H9 (cell line): ENCODE measurements around the gene AMPH. TPM values are rescaled to one million over a fixed set of nuclear protein-coding genes. Genes with fewer than 3 reads are reported as not detected.

Experiments used
- DNase-seq: peaks from one replicate; pipeline ENCODE4 v3.0.0-alpha.2; 2017
- H2AFZ ChIP-seq: one replicate; pipeline ENCODE4 v1.6.1; 2013; ENCODE audit warnings: mild to moderate bottlenecking, low read length, control low read depth, moderate library complexity
- H2AK5ac ChIP-seq: 2 replicates; pipeline ENCODE4 v1.6.1; 2013; ENCODE audit warnings: low read length, control low read depth, mixed read lengths; ENCODE audit not compliant: insufficient read length
- H2BK120ac ChIP-seq: one replicate; pipeline ENCODE4 v1.6.1; 2013; ENCODE audit warnings: low read depth, mild to moderate bottlenecking, low read length, control low read depth, inconsistent platforms; ENCODE audit not compliant: poor library complexity, severe bottlenecking
- H2BK12ac ChIP-seq: 2 replicates; pipeline ENCODE4 v1.6.1; 2013; ENCODE audit warnings: low read length, control low read depth, mixed read lengths, low read depth; ENCODE audit not compliant: insufficient read length
- H2BK15ac ChIP-seq: 2 replicates; pipeline ENCODE4 v1.6.1; 2013; ENCODE audit warnings: low read depth, low read length, control low read depth
- H2BK20ac ChIP-seq: one replicate; pipeline ENCODE4 v1.6.1; 2013; ENCODE audit warnings: low read depth, mild to moderate bottlenecking, low read length, control low read depth, inconsistent platforms; ENCODE audit not compliant: poor library complexity, severe bottlenecking
- H2BK5ac ChIP-seq: 2 replicates; pipeline ENCODE4 v1.6.1; 2013; ENCODE audit warnings: low read length, control low read depth, mixed read lengths; ENCODE audit not compliant: insufficient read length
- H3K14ac ChIP-seq: 2 replicates; pipeline ENCODE4 v1.6.1; 2013; ENCODE audit warnings: low read length, control low read depth; ENCODE audit not compliant: insufficient read depth
- H3K18ac ChIP-seq: 2 replicates; pipeline ENCODE4 v1.6.1; 2013; ENCODE audit warnings: low read depth, mild to moderate bottlenecking, mixed read lengths, low read length, control low read depth; ENCODE audit not compliant: insufficient read length
- H3K23ac ChIP-seq: 2 replicates; pipeline ENCODE4 v1.6.1; 2013; ENCODE audit warnings: low read length, control low read depth, mixed read lengths, low read depth; ENCODE audit not compliant: insufficient read length
- H3K23me2 ChIP-seq: 2 replicates; pipeline ENCODE4 v1.6.1; 2013; ENCODE audit warnings: low read depth, mild to moderate bottlenecking, mixed read lengths, low read length, control low read depth; ENCODE audit not compliant: insufficient read length, poor library complexity, severe bottlenecking
- H3K27ac ChIP-seq: 2 replicates; pipeline ENCODE4 v1.5.1; 2013; ENCODE audit warnings: low read length, control low read depth, mixed read lengths, low read depth; ENCODE audit not compliant: insufficient read length
- H3K27me3 ChIP-seq: 2 replicates; pipeline ENCODE4 v1.6.1; 2013; ENCODE audit warnings: low read length, control low read depth, inconsistent platforms; ENCODE audit not compliant: insufficient read depth
- H3K4ac ChIP-seq: 2 replicates; pipeline ENCODE4 v1.6.1; 2013; ENCODE audit warnings: low read depth, mild to moderate bottlenecking, control low read depth, inconsistent platforms, low read length, moderate library complexity
- H3K4me1 ChIP-seq: 2 replicates; pipeline ENCODE4 v1.6.1; 2013; ENCODE audit warnings: low read length, control low read depth, inconsistent platforms; ENCODE audit not compliant: insufficient read depth
- H3K4me2 ChIP-seq: 2 replicates; pipeline ENCODE4 v1.6.1; 2013; ENCODE audit warnings: low read length, control low read depth, mixed read lengths; ENCODE audit not compliant: insufficient read length, insufficient read depth
- H3K56ac ChIP-seq: 2 replicates; pipeline ENCODE4 v1.6.1; 2013; ENCODE audit warnings: low read depth, mild to moderate bottlenecking, mixed read lengths, low read length, control low read depth; ENCODE audit not compliant: insufficient read length
- H3K79me1 ChIP-seq: 2 replicates; pipeline ENCODE4 v1.6.1; 2013; ENCODE audit warnings: low read depth, mild to moderate bottlenecking, moderate library complexity, low read length, control low read depth, inconsistent platforms; ENCODE audit not compliant: insufficient read depth, poor library complexity, severe bottlenecking
- H3K79me2 ChIP-seq: 2 replicates; pipeline ENCODE4 v1.6.1; 2013; ENCODE audit warnings: low read length, control low read depth, inconsistent platforms; ENCODE audit not compliant: insufficient read depth
- H3K9ac ChIP-seq: 2 replicates; pipeline ENCODE4 v1.6.1; 2013; ENCODE audit warnings: low read length, control low read depth, mixed read lengths; ENCODE audit not compliant: insufficient read length; ENCODE audit errors: extremely low read depth
- H3K9me3 ChIP-seq: one replicate; pipeline ENCODE4 v1.6.1; 2013; ENCODE audit warnings: low read depth, low read length, inconsistent platforms; ENCODE audit not compliant: control insufficient read depth
- H3T11ph ChIP-seq: one replicate; pipeline ENCODE4 v1.6.1; 2013; ENCODE audit warnings: mild to moderate bottlenecking, low read length, control low read depth, inconsistent platforms
- H4K20me1 ChIP-seq: one replicate; pipeline ENCODE4 v1.6.1; 2013; ENCODE audit not compliant: control insufficient read depth, insufficient read length, insufficient read depth
- H4K5ac ChIP-seq: 2 replicates; pipeline ENCODE4 v1.6.1; 2013; ENCODE audit warnings: low read depth, mild to moderate bottlenecking, mixed read lengths, low read length, control low read depth; ENCODE audit not compliant: insufficient read length
- H4K8ac ChIP-seq: replicated peaks from 2 replicates; pipeline ENCODE4 v1.6.1; 2013; ENCODE audit warnings: low read length, control low read depth, mixed read lengths, low read depth; ENCODE audit not compliant: insufficient read length
- H4K91ac ChIP-seq: 2 replicates; pipeline ENCODE4 v1.6.1; 2013; ENCODE audit warnings: low read depth, mild to moderate bottlenecking, moderate library complexity, mixed read lengths, low read length, control low read depth; ENCODE audit not compliant: insufficient read length
- H3K27ac Mint-ChIP-seq, 3 experiments: 2 replicates in 2 of 3; 3 replicates in 1 of 3; pipeline ENCODE4 v1.8.0; 2020 to 2021; ENCODE audit warnings: mixed read lengths in 3 of 3, mild to moderate bottlenecking in 1 of 3, moderate library complexity in 1 of 3
- H3K27me3 Mint-ChIP-seq: 2 replicates; pipeline ENCODE4 v1.8.0; 2021; ENCODE audit warnings: low read depth, mild to moderate bottlenecking, moderate library complexity, mixed read lengths
- H3K36me3 Mint-ChIP-seq, 3 experiments: 2 replicates in 2 of 3; 3 replicates in 1 of 3; pipeline ENCODE4 v1.8.0; 2020 to 2021; ENCODE audit warnings: low read depth in 3 of 3, mixed read lengths in 3 of 3; ENCODE audit not compliant: insufficient read depth in 1 of 3
- H3K4me1 Mint-ChIP-seq, 2 experiments: 2 replicates each; pipeline ENCODE4 v1.8.0; 2020; ENCODE audit warnings: mixed read lengths in 2 of 2
- H3K4me3 Mint-ChIP-seq, 2 experiments: 2 replicates in 1 of 2; 3 replicates in 1 of 2; pipeline ENCODE4 v1.8.0; 2020 to 2021; ENCODE audit warnings: mild to moderate bottlenecking in 2 of 2, mixed read lengths in 2 of 2, moderate library complexity in 1 of 2
- H3K9me3 Mint-ChIP-seq, 2 experiments: 2 replicates in 1 of 2; 3 replicates in 1 of 2; pipeline ENCODE4 v1.8.0; 2020; ENCODE audit warnings: mild to moderate bottlenecking in 2 of 2, mixed read lengths in 2 of 2, moderate library complexity in 1 of 2
- CTCF ChIP-seq: fragments of 200-600 bp; sonication (generic); conservative IDR thresholded peaks from 3 replicates; pipeline ENCODE4 v1.8.0; 2021; ENCODE audit warnings: antibody characterized with exemption, mild to moderate bottlenecking
- WGBS: extraction: QIAGEN DNeasy Blood & Tissue Kit; methylation state at CpG from one replicate; pipeline ENCODE4 v1.1.7; 2013; ENCODE audit warnings: missing lambda C conversion rate, low lambda C conversion rate, mixed read lengths; ENCODE audit not compliant: insufficient read length; ENCODE audit errors: extremely low coverage; 5-methylcytosine and 5-hydroxymethylcytosine counted together
- total RNA-seq: library from RNA; stranded (reverse); gene quantifications from 2 replicates; pipeline ENCODE4 v1.2.1, GENCODE V29; 2021

AMPH gene
- total RNA-seq, 1 experiment from 2014 or later = 4.8 TPM

DNA sequence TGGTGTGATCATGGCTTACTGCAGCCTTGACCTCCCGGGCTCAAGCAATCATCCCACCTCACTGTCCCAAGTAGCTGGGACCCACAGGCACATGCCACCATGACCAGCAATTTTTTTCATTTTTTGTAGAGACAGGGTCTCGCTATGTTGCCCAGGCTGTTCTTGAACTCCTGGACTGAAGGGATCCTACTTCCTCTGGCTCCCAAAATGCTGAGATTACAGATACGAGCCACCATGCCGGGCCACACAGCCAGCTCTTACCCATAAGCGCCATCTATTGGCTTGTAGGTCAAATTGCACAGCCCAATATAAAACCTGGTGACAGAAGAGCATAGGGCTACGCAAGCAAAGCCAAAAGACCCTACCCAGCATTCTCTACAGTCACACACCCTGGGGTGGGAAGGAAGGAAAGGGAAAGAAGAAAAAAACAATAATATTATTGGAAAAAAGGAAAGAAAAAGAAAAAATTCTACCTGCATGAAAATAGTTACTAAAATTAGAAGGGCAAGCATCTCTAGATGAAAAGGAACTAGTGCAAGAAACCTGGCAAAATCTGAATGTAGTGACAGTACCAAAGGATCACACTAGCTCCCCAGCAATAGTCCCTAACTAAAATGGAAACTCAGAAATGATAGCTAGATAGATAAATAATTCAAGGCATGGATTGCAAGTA is 29.4 kb upstream of the AMPH start:
- Histone ChIP-seq H3K4me1 (peaks cover 2% of the 10 kb centered on the region; the same call in 1 of the 2 replicates), H3K79me2 (no peaks in the 10 kb centered on the region), H3K14ac (no peak overlapping the region), H3K79me1 (no peaks in the 10 kb centered on the region), H4K20me1 (no peaks in the 10 kb centered on the region), H2BK15ac (no peak overlapping the region), H3K18ac (no peak overlapping the region), H3K56ac (no peak overlapping the region), H2AK5ac (no peak overlapping the region), H3K9ac (no peak overlapping the region), H3K23ac (no peak overlapping the region), H3K9me3 (no peaks in the 10 kb centered on the region), H2AFZ (no peak overlapping the region), H2BK5ac (no peak overlapping the region), H4K8ac (no peak overlapping the region), H3K27ac (no peak overlapping the region), H3K4ac (no peak overlapping the region), H3K27me3 (no peaks in the 10 kb centered on the region), H3T11ph (no peak overlapping the region), H2BK120ac (no peak overlapping the region), H2BK20ac (no peak overlapping the region), H3K4me2 (no peak overlapping the region), H2BK12ac (no peak overlapping the region), H3K23me2 (no peaks in the 10 kb centered on the region), H4K5ac (no peak overlapping the region), H4K91ac (no peak overlapping the region)
- TF ChIP-seq CTCF = peak; percentile 87
- H3K9me3 Mint-ChIP-seq = no peaks in the 10 kb centered on the region; a peak in 1 of 5 replicates
- H3K36me3 Mint-ChIP-seq = no peaks in the 10 kb centered on the region
- H3K4me1 Mint-ChIP-seq = no peaks in the 10 kb centered on the region; a peak in 1 of 4 replicates
- peak overlapping the region in 1 of 3 experiments; percentile 62; a peak in 1 of 7 replicates for H3K27ac Mint-ChIP-seq
- peak; percentile 68 for DNase-seq
- H3K4me3 Mint-ChIP-seq = no peak overlapping the region
- no CpG with 5 or more reads among the region's 6 CpGs for WGBS
- H3K27me3 Mint-ChIP-seq = peaks cover 2% of the 10 kb centered on the region; the same call in 1 of the 2 replicates
